Stimulated activated CD4-positive, alpha-beta T cell treated with anti-CD3 and anti-CD28 coated beads, Interleukin-15, amount 100 ng/mL, for 24 hours (primary cell): ENCODE measurements around the gene TNFAIP8L1.
"Not testable (repeated sequence)": the region's sequence is repeated elsewhere in the genome, so short reads cannot be mapped to it uniquely, and the experiment has no call there.

Experiments used
- DNase-seq: peaks from one replicate; pipeline ENCODE4 v3.0.0-alpha.2; 2020

TNFAIP8L1 gene

GRCh38 chr19:4638828-4639530, at the start of gene TNFAIP8L1:
TSS of gene TNFAIP8L1 (plus strand) at chr19:4639516. CDS start at chr19:4651870, 12,354 bp downstream.
- DNase-seq: peak; percentile 99

GRCh38 chr19:4589579-4590410, 49.5 kb upstream of the TNFAIP8L1 start:
- DNase-seq: peak; percentile 27

GRCh38 chr19:4590559-4590958, 48.8 kb upstream of the TNFAIP8L1 start:
- DNase-seq: no peak

GRCh38 chr19:4591320-4591719, 48.0 kb upstream of the TNFAIP8L1 start:
- no peak for DNase-seq

- no peak for DNase-seq
These were observed 46.9 kb upstream of the TNFAIP8L1 start for GRCh38 chr19:4592445-4592844.

GRCh38 chr19:4593409-4593851, 45.9 kb upstream of the TNFAIP8L1 start:
- DNase-seq: no peak

- no peak for DNase-seq
These were observed 45.1 kb upstream of the TNFAIP8L1 start for GRCh38 chr19:4594201-4594600.

GRCh38 chr19:4595158-4595557, 44.2 kb upstream of the TNFAIP8L1 start:
- not testable (repeated sequence) for DNase-seq

GRCh38 chr19:4596033-4596904, 43.0 kb upstream of the TNFAIP8L1 start:
- no peak for DNase-seq

- no peak for DNase-seq
These were observed 41.9 kb upstream of the TNFAIP8L1 start for GRCh38 chr19:4597278-4597974.

GRCh38 chr19:4597975-4598671, 41.2 kb upstream of the TNFAIP8L1 start:
- DNase-seq: peak; percentile 60

GRCh38 chr19:4598712-4599111, 40.6 kb upstream of the TNFAIP8L1 start:
- DNase-seq: no peak

- no peak for DNase-seq
These were observed 39.2 kb upstream of the TNFAIP8L1 start for GRCh38 chr19:4600082-4600481.

GRCh38 chr19:4600893-4601292, 38.4 kb upstream of the TNFAIP8L1 start:
- no peak for DNase-seq

GRCh38 chr19:4602173-4602788, 37.0 kb upstream of the TNFAIP8L1 start:
- DNase-seq: no peak

- DNase-seq: no peak
These were observed 36.4 kb upstream of the TNFAIP8L1 start for GRCh38 chr19:4602915-4603314.

- no peak for DNase-seq
These were observed 34.4 kb upstream of the TNFAIP8L1 start for GRCh38 chr19:4604912-4605311.

- DNase-seq: no peak
These were observed 33.1 kb upstream of the TNFAIP8L1 start for GRCh38 chr19:4606181-4606580.

- DNase-seq: no peak
These were observed 32.2 kb upstream of the TNFAIP8L1 start for GRCh38 chr19:4606921-4607678.

GRCh38 chr19:4609878-4610511, 29.3 kb upstream of the TNFAIP8L1 start:
- no peak for DNase-seq
